Measurements from ENCODE around the gene F3.

GRCh38 chr1:94486990-94487389 is 54.6 kb downstream of the F3 start:
- TF ChIP-seq EZH2phosphoT487 (IDR thresholded peaks at IDR 0.05; ENCODE audit: borderline replicate concordance, low read length) = no peak
- TF ChIP-seq CTCF (IDR thresholded peaks at IDR 0.05; ENCODE audit: low read depth, low read length, poor library complexity, severe bottlenecking) = no peak

All from DOHH2 (cell line).